PFSK-1 (cell line): Measurements from ENCODE around the gene CACNB2.

ENCODE experiments used
- FOXP2 ChIP-seq: optimal IDR thresholded peaks from 2 replicates; pipeline ENCODE3; 2011; ENCODE audit warnings: borderline replicate concordance, control low read depth, inconsistent platforms; ENCODE audit not compliant: insufficient read depth; ENCODE audit errors: extremely low read length, extremely low read depth
- POLR2AphosphoS5 ChIP-seq: IDR thresholded peaks from 2 replicates; pipeline ENCODE4 v1.6.1; 2012; ENCODE audit warnings: low read depth, mild to moderate bottlenecking, control low read depth, low read length, moderate library complexity
- SIN3A ChIP-seq: IDR thresholded peaks from 2 replicates; pipeline ENCODE4 v1.6.1; 2012; ENCODE audit warnings: mild to moderate bottlenecking, low read length, moderate library complexity, borderline replicate concordance; ENCODE audit not compliant: insufficient read depth
- TAF1 ChIP-seq: IDR thresholded peaks from 2 replicates; pipeline ENCODE4 v1.6.1; 2012; ENCODE audit warnings: low read length, control low read depth, borderline replicate concordance; ENCODE audit not compliant: insufficient read depth
- TF ChIP-seq, protein P1 (sequence below), 2 experiments: IDR thresholded peaks; 2 replicates each; pipeline versions ENCODE4 v1.6.1 to v1.8.0; 2011 to 2012; ENCODE audit warnings: low read depth in 2 of 2, low read length in 2 of 2, control low read depth in 1 of 2, inconsistent platforms in 1 of 2, mild to moderate bottlenecking in 1 of 2, moderate library complexity in 1 of 2; ENCODE audit not compliant: insufficient read depth in 1 of 2

Gene CACNB2

GRCh38 chr10:18319628-18320027 is 179.4 kb downstream of the CACNB2 start:
- TF ChIP-seq FOXP2 (no peak), TAF1 (no peak), POLR2AphosphoS5 (no peak), SIN3A (no peak)
- TF ChIP-seq, protein P1, sequence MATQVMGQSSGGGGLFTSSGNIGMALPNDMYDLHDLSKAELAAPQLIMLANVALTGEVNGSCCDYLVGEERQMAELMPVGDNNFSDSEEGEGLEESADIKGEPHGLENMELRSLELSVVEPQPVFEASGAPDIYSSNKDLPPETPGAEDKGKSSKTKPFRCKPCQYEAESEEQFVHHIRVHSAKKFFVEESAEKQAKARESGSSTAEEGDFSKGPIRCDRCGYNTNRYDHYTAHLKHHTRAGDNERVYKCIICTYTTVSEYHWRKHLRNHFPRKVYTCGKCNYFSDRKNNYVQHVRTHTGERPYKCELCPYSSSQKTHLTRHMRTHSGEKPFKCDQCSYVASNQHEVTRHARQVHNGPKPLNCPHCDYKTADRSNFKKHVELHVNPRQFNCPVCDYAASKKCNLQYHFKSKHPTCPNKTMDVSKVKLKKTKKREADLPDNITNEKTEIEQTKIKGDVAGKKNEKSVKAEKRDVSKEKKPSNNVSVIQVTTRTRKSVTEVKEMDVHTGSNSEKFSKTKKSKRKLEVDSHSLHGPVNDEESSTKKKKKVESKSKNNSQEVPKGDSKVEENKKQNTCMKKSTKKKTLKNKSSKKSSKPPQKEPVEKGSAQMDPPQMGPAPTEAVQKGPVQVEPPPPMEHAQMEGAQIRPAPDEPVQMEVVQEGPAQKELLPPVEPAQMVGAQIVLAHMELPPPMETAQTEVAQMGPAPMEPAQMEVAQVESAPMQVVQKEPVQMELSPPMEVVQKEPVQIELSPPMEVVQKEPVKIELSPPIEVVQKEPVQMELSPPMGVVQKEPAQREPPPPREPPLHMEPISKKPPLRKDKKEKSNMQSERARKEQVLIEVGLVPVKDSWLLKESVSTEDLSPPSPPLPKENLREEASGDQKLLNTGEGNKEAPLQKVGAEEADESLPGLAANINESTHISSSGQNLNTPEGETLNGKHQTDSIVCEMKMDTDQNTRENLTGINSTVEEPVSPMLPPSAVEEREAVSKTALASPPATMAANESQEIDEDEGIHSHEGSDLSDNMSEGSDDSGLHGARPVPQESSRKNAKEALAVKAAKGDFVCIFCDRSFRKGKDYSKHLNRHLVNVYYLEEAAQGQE (IDR thresholded peaks at IDR 0.05; ENCODE audit: insufficient read depth in 1 of 2, low read depth in 2 of 2, low read length in 2 of 2): no peak

DNA sequence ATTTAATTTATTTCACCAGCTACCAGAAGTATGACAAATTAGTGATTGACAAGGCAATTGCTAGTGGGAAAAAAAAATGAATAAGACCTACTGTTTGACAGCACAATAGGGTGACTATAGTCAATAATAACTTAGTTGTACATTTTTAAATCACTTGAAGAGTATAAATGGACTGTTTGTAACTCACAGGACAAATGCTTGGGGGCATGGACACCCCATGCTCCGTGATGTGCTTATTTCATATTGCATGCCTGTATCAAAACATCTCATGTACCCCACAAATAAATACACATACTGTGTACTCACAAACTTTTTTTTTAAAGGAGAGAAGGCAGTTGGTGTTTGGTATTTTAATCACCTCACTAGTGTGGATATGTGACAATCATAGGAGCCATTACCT is 181.1 kb downstream of the CACNB2 start:
- TF ChIP-seq FOXP2 (no peak), TAF1 (no peak)
- TF ChIP-seq, protein P1 (IDR thresholded peaks at IDR 0.05; ENCODE audit: insufficient read depth in 1 of 2, low read depth in 2 of 2, low read length in 2 of 2): no peak

DNA sequence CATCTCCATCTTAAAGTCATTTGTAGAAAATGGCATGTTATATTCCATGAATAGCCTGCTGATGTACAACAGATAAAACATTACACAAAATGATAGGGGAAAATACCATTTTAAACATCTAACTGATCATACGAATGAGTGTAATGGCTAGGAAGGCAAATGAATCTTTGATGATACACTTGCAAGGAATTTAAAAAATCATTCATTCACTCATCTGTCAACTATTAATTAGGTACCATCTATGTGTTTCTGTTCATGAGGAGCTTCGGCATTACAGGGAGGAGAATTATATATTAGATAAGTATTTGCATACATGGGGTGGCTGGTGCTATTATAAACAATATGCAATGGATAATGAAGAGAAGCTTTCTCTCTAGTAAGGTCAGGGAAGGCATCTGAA is 183.7 kb downstream of the CACNB2 start:
- TF ChIP-seq TAF1 (no peak), SIN3A (no peak), POLR2AphosphoS5 (no peak), FOXP2 (no peak)
- TF ChIP-seq, protein P1 (IDR thresholded peaks at IDR 0.05; ENCODE audit: insufficient read depth in 1 of 2, low read depth in 2 of 2, low read length in 2 of 2): no peak

DNA sequence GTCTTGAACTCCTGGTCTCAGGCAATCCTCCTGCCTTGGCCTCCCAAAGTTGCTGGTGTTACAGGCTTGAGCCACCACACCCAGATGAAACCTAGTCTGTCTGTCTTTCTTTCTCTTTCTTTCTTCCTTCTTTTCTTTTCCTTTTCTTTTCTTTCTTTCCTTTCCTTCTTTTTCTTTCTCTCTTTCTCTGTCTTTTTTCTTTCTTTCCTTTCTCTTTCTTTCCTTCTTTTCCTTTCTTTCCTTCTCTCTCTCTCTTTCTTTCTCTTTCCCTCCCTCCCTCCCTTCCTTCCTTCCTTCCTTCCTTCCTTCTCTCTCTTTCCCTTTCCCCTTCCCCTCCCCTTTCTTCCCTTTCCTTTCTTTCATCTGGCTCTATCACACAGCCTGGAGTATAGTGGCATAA is 185.2 kb downstream of the CACNB2 start:
- TF ChIP-seq TAF1: no peak
- no peak for TF ChIP-seq POLR2AphosphoS5
- TF ChIP-seq FOXP2: no peak
- TF ChIP-seq, protein P1 (IDR thresholded peaks at IDR 0.05; ENCODE audit: insufficient read depth in 1 of 2, low read depth in 2 of 2, low read length in 2 of 2): no peak
- no peak for TF ChIP-seq SIN3A

DNA sequence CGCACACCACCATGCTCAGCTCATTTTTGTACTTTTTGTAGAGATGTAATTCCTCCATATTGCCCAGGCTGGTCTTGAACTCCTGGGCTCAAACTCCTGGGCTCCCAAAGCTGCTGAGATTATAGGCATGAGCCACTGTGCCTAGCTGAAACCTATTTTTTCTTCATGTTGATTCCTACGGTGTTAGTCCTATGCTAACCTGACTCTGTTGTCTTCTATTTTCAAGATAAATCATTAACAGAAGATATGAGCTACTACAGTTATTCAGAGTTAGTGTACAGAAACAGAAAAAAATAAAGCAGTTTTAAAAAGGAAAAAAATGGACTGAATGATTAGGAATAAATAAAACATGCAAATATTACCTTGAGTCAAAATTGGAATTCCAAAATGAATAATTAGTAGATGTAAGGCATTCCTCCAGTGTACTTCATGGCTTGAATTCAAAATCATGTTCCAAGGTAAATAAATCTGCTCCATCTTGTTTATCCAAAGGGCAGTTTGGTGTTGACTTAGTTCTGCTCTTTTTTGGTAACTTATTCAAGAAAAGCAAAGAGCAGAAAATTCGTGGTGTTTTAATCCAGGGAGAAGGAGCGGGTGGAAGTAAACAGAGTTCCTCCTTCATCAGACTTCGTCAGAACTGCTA is 185.8 kb downstream of the CACNB2 start:
- TF ChIP-seq FOXP2: no peak
- TF ChIP-seq POLR2AphosphoS5: no peak
- TF ChIP-seq TAF1: no peak
- TF ChIP-seq SIN3A: no peak
- TF ChIP-seq, protein P1 (IDR thresholded peaks at IDR 0.05; ENCODE audit: insufficient read depth in 1 of 2, low read depth in 2 of 2, low read length in 2 of 2): no peak
